Mesothelial cell of epicardium (in vitro differentiated cells): Measurements from ENCODE around the gene UTP11. TPM values are rescaled to one million over a fixed set of nuclear protein-coding genes. Genes with fewer than 3 reads are reported as not detected.

ENCODE experiments used
- DNase-seq, 2 experiments: peaks; one replicate each; pipeline ENCODE4 v3.0.0; 2021; ENCODE audit warnings: low spot score in 2 of 2; ENCODE audit not compliant: unreplicated experiment in 2 of 2
- H3K27ac Mint-ChIP-seq: 2 replicates; pipeline ENCODE4 v1.8.0; 2021; ENCODE audit warnings: mixed read lengths
- H3K27me3 Mint-ChIP-seq: 2 replicates; pipeline ENCODE4 v1.8.0; 2021; ENCODE audit warnings: low read depth, mixed read lengths
- H3K36me3 Mint-ChIP-seq: 2 replicates; pipeline ENCODE4 v1.8.0; 2021; ENCODE audit warnings: mixed read lengths
- H3K4me1 Mint-ChIP-seq: 2 replicates; pipeline ENCODE4 v1.8.0; 2021; ENCODE audit warnings: mixed read lengths
- H3K4me3 Mint-ChIP-seq: 2 replicates; pipeline ENCODE4 v1.8.0; 2021; ENCODE audit warnings: mild to moderate bottlenecking, moderate library complexity, mixed read lengths
- H3K9me3 Mint-ChIP-seq: 2 replicates; pipeline ENCODE4 v1.8.0; 2021; ENCODE audit warnings: mixed read lengths
- total RNA-seq: library from RNA; stranded (reverse); gene quantifications from 3 replicates; pipeline ENCODE4 v1.2.1, GENCODE V29; 2021
- TF ChIP-seq, protein P1 (sequence below): fragments of 200-600 bp; sonication (generic); IDR thresholded peaks from one replicate; pipeline ENCODE4 v1.5.0; 2021; ENCODE audit warnings: antibody characterized with exemption; ENCODE audit not compliant: unreplicated experiment

UTP11 gene
- total RNA-seq, 1 donor from 2014 or later = 32.3 TPM

DNA sequence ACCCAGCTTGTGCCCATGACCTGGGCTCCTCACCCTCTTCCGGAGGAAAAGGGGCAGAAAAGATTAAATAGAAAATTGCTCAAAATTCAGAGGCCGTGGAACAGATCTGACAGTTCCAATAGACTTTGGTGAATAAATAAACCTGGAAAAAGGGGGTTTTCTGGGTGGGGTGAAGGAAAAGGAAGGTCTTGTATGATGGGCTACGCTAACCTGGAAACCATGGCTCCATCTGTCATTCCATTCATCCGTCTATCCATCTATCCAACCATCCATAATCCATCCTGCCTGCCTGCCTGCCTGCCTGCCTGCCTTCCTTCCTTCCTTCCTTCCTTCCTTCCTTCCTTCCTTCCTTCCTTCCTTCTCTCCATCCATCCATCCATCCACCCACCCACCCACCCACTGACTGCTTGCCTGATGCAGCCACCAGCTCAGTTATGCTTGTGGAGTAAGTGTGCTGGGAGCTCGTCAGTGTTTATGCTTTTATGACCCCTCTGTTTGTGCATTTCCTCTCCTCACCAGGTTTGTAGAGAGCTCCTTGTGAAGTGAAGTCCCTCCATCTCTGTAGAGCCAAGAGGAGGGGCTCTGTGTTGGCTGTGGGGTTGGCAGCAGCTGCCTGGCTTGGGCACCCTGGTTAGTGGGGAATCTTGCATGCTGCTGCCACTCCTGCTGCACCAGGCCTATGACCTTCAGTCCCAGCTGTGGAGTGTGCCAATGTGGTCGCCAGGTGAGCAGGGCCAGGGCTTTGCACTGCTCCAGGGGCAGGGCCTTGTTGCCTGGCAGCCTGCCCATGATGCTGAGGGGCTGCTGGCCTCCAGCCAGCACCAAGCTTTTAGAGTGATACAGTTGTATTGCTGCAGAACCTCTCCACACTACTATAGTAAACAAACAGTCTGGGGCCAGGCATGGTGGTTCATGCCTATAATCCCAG lies 50.1 kb downstream of the UTP11 start:
- H3K27me3 Mint-ChIP-seq = peaks cover 84% of the 10 kb centered on the region

DNA sequence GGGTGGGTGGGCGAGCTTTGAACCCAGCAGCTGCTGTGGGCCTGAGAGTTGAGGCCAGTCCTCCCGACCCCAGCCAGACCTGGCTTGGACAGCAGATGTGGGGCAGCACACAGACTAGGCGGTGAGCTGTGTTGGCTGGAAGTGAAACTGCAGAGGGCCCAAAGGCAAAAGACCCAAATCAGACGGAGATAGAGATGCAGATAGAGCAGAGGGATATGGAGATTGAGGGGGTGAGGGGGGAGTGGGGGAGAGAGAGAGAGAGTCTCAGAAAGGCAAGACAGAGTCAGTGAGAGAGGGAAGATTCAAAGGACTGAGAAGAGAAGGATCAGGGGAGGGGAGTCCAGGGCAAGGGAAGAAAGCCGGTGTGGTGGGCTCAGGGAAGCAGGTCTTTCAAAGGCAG lies 51.1 kb downstream of the UTP11 start:
- H3K9me3 Mint-ChIP-seq = no peaks in the 10 kb centered on the region
- peaks cover 89% of the 10 kb centered on the region for H3K27me3 Mint-ChIP-seq
- DNase-seq = no peak
- H3K4me1 Mint-ChIP-seq = no peaks in the 10 kb centered on the region
- TF ChIP-seq, protein P1, sequence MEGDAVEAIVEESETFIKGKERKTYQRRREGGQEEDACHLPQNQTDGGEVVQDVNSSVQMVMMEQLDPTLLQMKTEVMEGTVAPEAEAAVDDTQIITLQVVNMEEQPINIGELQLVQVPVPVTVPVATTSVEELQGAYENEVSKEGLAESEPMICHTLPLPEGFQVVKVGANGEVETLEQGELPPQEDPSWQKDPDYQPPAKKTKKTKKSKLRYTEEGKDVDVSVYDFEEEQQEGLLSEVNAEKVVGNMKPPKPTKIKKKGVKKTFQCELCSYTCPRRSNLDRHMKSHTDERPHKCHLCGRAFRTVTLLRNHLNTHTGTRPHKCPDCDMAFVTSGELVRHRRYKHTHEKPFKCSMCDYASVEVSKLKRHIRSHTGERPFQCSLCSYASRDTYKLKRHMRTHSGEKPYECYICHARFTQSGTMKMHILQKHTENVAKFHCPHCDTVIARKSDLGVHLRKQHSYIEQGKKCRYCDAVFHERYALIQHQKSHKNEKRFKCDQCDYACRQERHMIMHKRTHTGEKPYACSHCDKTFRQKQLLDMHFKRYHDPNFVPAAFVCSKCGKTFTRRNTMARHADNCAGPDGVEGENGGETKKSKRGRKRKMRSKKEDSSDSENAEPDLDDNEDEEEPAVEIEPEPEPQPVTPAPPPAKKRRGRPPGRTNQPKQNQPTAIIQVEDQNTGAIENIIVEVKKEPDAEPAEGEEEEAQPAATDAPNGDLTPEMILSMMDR = no peak
- H3K36me3 Mint-ChIP-seq = no peaks in the 10 kb centered on the region
- H3K27ac Mint-ChIP-seq = no peak overlapping the region
- H3K4me3 Mint-ChIP-seq = no peak overlapping the region

More for the DNA sequence above, 50.1 kb downstream of the UTP11 start:
- Mint-ChIP-seq H3K4me3 (no peak overlapping the region), H3K36me3 (no peaks in the 10 kb centered on the region), H3K9me3 (no peaks in the 10 kb centered on the region), H3K4me1 (no peaks in the 10 kb centered on the region), H3K27ac (no peak overlapping the region)
- DNase-seq = no peak
- TF ChIP-seq, protein P1 = no peak

GRCh38 chr1:38064197-38064903 lies 51.8 kb downstream of the UTP11 start:
- no peak for DNase-seq
- Mint-ChIP-seq H3K27me3 (peaks cover 87% of the 10 kb centered on the region), H3K36me3 (no peaks in the 10 kb centered on the region), H3K9me3 (no peaks in the 10 kb centered on the region), H3K4me3 (no peak overlapping the region), H3K27ac (no peak overlapping the region), H3K4me1 (no peaks in the 10 kb centered on the region)
- TF ChIP-seq, protein P1 = no peak

DNA sequence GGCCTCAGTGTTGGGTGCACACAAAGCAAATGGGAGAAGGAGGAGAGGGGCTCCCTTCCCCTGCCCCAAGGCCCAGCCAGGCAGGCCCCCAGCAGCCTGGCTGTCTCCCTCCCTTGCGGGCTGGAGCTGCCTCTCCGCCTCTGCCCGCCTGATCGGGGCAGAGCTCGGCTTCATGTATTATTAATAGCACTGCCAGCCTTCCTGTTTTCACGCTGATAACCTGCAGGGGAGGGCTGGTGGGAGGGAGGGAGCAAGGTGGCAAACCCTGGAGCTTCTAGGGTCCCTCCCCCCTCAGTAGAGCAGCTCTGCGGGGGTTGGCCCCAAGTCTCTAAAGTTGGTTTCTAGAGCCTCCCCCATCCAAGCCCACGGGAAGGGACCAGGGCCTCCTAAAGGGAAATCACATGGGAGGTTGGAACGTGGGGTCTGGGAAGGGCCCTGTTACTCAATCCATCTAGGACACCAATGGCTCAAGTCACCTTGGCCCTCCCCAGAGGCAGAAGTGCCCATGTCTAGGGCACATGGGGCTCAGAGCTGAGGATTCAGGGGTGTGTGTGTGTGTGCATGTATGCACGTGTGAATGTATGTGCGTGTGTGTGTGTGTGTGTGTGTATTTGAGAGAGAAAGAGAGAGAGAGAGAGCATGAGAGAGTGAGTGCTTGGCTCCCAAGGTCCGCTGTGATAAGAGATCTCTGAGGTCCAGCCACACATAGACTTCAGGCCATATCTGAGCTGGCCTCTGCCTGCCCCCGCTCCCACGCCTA lies 55.9 kb downstream of the UTP11 start:
- Mint-ChIP-seq H3K36me3 (no peaks in the 10 kb centered on the region), H3K27me3 (peaks cover 94% of the 10 kb centered on the region), H3K27ac (no peak overlapping the region), H3K4me1 (no peaks in the 10 kb centered on the region), H3K4me3 (no peak overlapping the region), H3K9me3 (no peaks in the 10 kb centered on the region)
- no peak for DNase-seq
- TF ChIP-seq, protein P1 = no peak

- H3K4me1 Mint-ChIP-seq = no peaks in the 10 kb centered on the region
- no peak overlapping the region for H3K4me3 Mint-ChIP-seq
- no peaks in the 10 kb centered on the region for H3K9me3 Mint-ChIP-seq
- H3K27ac Mint-ChIP-seq = no peak overlapping the region
- no peaks in the 10 kb centered on the region for H3K36me3 Mint-ChIP-seq
- H3K27me3 Mint-ChIP-seq = peaks cover 95% of the 10 kb centered on the region
- no peak for DNase-seq
- TF ChIP-seq, protein P1 = no peak
Observed at GRCh38 chr1:38068980-38069340, 56.4 kb downstream of the UTP11 start.
